CD4-positive, alpha-beta T cell treated with Interleukin-10 for 1 hour (primary cell): Measurements from ENCODE around the gene ZFP3.
"Not testable (repeated sequence)": the region's sequence is repeated elsewhere in the genome, so short reads cannot be mapped to it uniquely, and the experiment has no call there.

Experiments
- DNase-seq: peaks from one replicate; pipeline ENCODE4 v3.0.0-alpha.2; 2020

The ZFP3 gene

DNA sequence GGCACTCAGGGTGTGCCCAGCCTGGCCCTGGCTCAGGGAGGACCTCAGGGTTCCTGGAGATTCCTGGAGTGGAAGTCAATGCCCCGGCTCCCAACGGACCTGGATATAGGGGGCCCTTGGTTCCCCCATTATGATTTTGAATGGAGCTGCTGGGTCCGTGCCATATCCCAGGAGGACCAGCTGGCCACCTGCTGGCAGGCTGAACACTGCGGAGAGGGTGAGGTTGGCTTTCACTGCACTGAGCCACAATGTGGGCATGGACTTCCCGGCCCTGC, 61.1 kb downstream of the ZFP3 start:
- no peak for DNase-seq

DNA sequence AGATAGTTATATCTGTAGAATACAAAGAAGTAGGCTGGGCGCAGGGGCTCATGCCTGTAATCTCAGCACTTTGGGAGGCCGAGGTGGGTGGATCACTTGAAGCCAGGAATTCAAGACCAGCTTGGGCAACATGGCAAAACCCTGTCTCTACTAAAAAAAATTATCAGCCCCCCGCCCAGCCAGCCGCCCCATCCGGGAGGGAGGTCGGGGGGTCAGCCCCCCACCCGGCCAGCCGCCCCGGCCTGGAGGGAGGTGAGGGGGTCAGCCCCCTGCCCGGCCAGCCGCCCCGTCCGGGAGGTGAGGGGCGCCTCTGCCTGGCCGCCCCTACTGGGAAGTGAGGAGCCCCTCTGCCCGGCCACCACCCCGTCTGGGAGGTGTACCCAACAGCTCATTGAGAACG, 64.6 kb downstream of the ZFP3 start:
- not testable (repeated sequence) for DNase-seq
